HEK293T (cell line): ENCODE results near the gene KIAA0040.

Source experiments
- CTCF ChIA-PET: fragments of 350-600 bp; formaldehyde crosslinking; extraction: SDS; loops from one replicate; lab custom pipeline; 2021; ENCODE audit warnings: antibody characterized with exemption, inconsistent platforms; lab: Yijun Ruan, JAX
- POLR2A ChIA-PET: fragments of 350-600 bp; formaldehyde crosslinking; extraction: SDS; loops from one replicate; lab custom pipeline; 2020; ENCODE audit warnings: antibody characterized with exemption, inconsistent platforms; lab: Yijun Ruan, JAX
- DNase-seq: peaks from one replicate; pipeline ENCODE4 v3.0.0; 2012; ENCODE audit warnings: mixed read lengths; ENCODE audit errors: extremely low spot score
- ARNT ChIP-seq: fragments of 450-650 bp; IDR thresholded peaks from 2 replicates; pipeline ENCODE4 v1.6.1; 2017; ENCODE audit warnings: mild to moderate bottlenecking
- BHLHE40 ChIP-seq: fragments of 450-650 bp; IDR thresholded peaks from 2 replicates; pipeline ENCODE4 v1.6.1; 2016; ENCODE audit warnings: mild to moderate bottlenecking, moderate library complexity, borderline replicate concordance
- CTBP1 ChIP-seq: fragments of 450-650 bp; IDR thresholded peaks from 2 replicates; pipeline ENCODE4 v1.6.1; 2016; ENCODE audit warnings: borderline replicate concordance
- ELF4 ChIP-seq: fragments of 450-650 bp; IDR thresholded peaks from 2 replicates; pipeline ENCODE4 v1.6.1; 2017; ENCODE audit warnings: antibody characterized with exemption
- FOXA1 ChIP-seq: fragments of 450-650 bp; IDR thresholded peaks from 2 replicates; pipeline ENCODE4 v1.6.1; 2016; ENCODE audit warnings: mild to moderate bottlenecking
- FOXK2 ChIP-seq: fragments of 450-650 bp; IDR thresholded peaks from 2 replicates; pipeline ENCODE4 v1.6.1; 2016; ENCODE audit warnings: mild to moderate bottlenecking
- FOXM1 ChIP-seq: fragments of 450-650 bp; IDR thresholded peaks from 2 replicates; pipeline ENCODE4 v1.6.1; 2017; ENCODE audit warnings: mild to moderate bottlenecking, borderline replicate concordance
- HDGF ChIP-seq: fragments of 450-650 bp; IDR thresholded peaks from 2 replicates; pipeline ENCODE4 v1.6.1; 2017; ENCODE audit warnings: antibody characterized with exemption, borderline replicate concordance
- L3MBTL2 ChIP-seq: fragments of 450-650 bp; conservative IDR thresholded peaks from 2 replicates; pipeline ENCODE4 v1.6.1; 2016; ENCODE audit warnings: mild to moderate bottlenecking
- LEF1 ChIP-seq: fragments of 450-650 bp; IDR thresholded peaks from 2 replicates; pipeline ENCODE4 v1.6.1; 2017; ENCODE audit warnings: mild to moderate bottlenecking, borderline replicate concordance
- NFRKB ChIP-seq: fragments of 450-650 bp; IDR thresholded peaks from 2 replicates; pipeline ENCODE4 v1.6.1; 2016; ENCODE audit warnings: mild to moderate bottlenecking, moderate library complexity
- PKNOX1 ChIP-seq: fragments of 450-650 bp; IDR thresholded peaks from 2 replicates; pipeline ENCODE4 v1.6.1; 2016
- SP1 ChIP-seq: fragments of 450-650 bp; IDR thresholded peaks from 2 replicates; pipeline ENCODE4 v1.6.1; 2017
- SUZ12 ChIP-seq: fragments of 450-650 bp; IDR thresholded peaks from 2 replicates; pipeline ENCODE4 v1.6.1; 2016; ENCODE audit warnings: mild to moderate bottlenecking
- TARDBP ChIP-seq: fragments of 450-650 bp; IDR thresholded peaks from 2 replicates; pipeline ENCODE4 v1.6.1; 2016
- ZNF384 ChIP-seq: fragments of 450-650 bp; IDR thresholded peaks from 2 replicates; pipeline ENCODE4 v1.6.1; 2016

KIAA0040 gene

DNA sequence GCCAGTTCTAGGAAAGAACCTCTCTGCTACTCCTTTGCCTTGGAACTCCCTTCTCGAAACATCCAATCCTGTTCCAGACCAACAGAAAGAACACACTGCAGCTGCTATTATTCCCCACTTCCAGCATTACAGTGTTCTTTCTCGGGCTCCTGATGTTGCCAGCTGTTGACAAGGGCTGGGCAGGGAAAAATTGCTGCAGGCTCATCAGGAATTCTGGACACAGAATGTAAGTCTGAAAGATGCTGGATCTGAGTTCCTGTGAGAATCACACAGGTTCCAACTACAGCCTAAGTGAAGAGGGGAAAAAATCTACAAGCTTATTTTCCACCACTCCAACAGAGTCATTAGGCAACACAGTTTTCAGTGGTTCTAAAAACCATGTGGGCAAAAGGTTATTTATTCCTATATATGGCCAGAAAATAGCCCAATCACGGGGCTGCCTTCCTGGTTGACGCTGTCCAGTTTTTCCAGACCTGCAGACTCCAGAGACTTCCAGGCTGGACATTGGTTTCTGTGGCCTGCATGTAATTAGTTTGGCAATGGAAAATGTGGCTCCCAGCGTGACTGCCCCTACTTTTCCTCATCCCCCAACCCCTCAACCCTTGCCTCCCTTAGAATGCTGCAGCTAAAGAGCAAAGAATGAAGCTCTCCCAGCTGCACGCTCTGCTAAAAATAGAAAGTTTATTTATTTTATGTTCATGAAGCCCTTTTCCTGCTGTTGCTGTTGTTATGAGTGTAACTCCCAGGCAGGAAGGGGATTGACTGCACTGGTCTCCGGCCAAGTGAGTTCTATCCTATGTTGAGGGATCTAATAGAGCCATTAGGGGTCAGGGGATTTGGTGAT, 8.3 kb upstream of the KIAA0040 start:
- TF ChIP-seq NFRKB (no peak), BHLHE40 (no peak), LEF1 (no peak), SUZ12 (no peak), HDGF (no peak), ZNF384 (no peak)
- ChIA-PET POLR2A (no interaction called here), CTCF (interaction anchor here (1.0 kb wide), 1 partner anchor 10 kb away, joined by 3 read pairs; no protein-coding TSS in a partner anchor)
- DNase-seq, result no peak

- TF ChIP-seq SUZ12 (no peak), NFRKB (no peak), TARDBP (no peak), SP1 (no peak), L3MBTL2 (no peak), ARNT (no peak), PKNOX1 (no peak), ELF4 (no peak), BHLHE40 (no peak), LEF1 (no peak)
- CTCF ChIA-PET, result no interaction called here
- no peak for DNase-seq
- POLR2A ChIA-PET, result no interaction called here
Observed at GRCh38 chr1:175198332-175198731, 5.8 kb upstream of the KIAA0040 start.

GRCh38 chr1:175197531-175197930, 5.0 kb upstream of the KIAA0040 start:
- TF ChIP-seq SP1 (no peak), ELF4 (no peak), SUZ12 (no peak), HDGF (no peak), CTBP1 (no peak), PKNOX1 (no peak), ARNT (no peak), L3MBTL2 (no peak), ZNF384 (no peak), LEF1 (no peak), TARDBP (no peak), NFRKB (no peak), BHLHE40 (no peak), FOXK2 (no peak), FOXM1 (no peak), FOXA1 (no peak)
- POLR2A ChIA-PET, result no interaction called here
- DNase-seq, result no peak
- CTCF ChIA-PET, result no interaction called here

DNA sequence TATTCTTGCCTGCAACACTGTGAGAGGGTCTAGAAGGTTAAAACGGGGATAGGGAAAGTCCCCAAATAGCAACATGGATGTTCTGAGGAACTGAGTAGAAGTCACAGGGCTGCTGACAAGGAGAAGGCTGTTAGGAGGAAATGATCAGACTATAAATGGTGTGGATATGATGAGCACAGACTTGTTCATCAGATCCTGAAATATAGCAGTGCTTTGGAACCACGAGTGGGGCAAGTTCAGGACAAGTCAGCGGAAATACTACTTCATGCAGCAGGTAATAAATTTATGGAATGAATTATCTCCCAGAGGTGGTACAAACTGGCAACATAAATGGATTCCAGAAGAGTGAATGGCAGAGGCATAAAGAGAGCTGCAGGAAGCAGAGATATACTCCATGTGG, 3.2 kb upstream of the KIAA0040 start:
- DNase-seq, result no peak
- ChIA-PET POLR2A (no interaction called here), CTCF (no interaction called here)
- TF ChIP-seq FOXA1 (no peak), PKNOX1 (no peak), SUZ12 (no peak), SP1 (no peak), FOXK2 (no peak), ARNT (no peak), ZNF384 (no peak), LEF1 (no peak), HDGF (no peak), CTBP1 (no peak), L3MBTL2 (no peak), TARDBP (no peak), ELF4 (no peak), FOXM1 (no peak), NFRKB (no peak), BHLHE40 (no peak)

GRCh38 chr1:175195281-175195680, 2.7 kb upstream of the KIAA0040 start:
- ChIA-PET POLR2A (interaction anchor here (0.6 kb wide), 1 partner anchor 1142 kb away, joined by 3 read pairs; no protein-coding TSS in a partner anchor), CTCF (interaction anchor here (0.7 kb wide), 1 partner anchor 14 kb away, joined by 4 read pairs; no protein-coding TSS in a partner anchor)
- no peak for DNase-seq
- no peak for TF ChIP-seq NFRKB
- TF ChIP-seq ARNT, result no peak
- TF ChIP-seq FOXM1, result no peak
- TF ChIP-seq L3MBTL2, result no peak
- no peak for TF ChIP-seq PKNOX1
- no peak for TF ChIP-seq FOXK2
- no peak for TF ChIP-seq LEF1
- no peak for TF ChIP-seq FOXA1
- TF ChIP-seq HDGF, result no peak
- no peak for TF ChIP-seq BHLHE40
- no peak for TF ChIP-seq TARDBP
- no peak for TF ChIP-seq SUZ12
- TF ChIP-seq ZNF384, result no peak
- TF ChIP-seq CTBP1, result no peak
- TF ChIP-seq ELF4, result no peak
- TF ChIP-seq SP1, result no peak
